Ishikawa (cell line): ENCODE results near the gene SLC27A2.

Experiments used
- CEBPB ChIP-seq: IDR thresholded peaks from 2 replicates; pipeline ENCODE4 v1.6.1; 2012
- EP300 ChIP-seq: IDR thresholded peaks from 2 replicates; pipeline ENCODE4 v1.6.1; 2012; ENCODE audit warnings: borderline replicate concordance
- MAX ChIP-seq: IDR thresholded peaks from 2 replicates; pipeline ENCODE4 v1.6.1; 2012
- RAD21 ChIP-seq: IDR thresholded peaks from 2 replicates; pipeline ENCODE4 v1.6.1; 2012; ENCODE audit warnings: low read depth
- REST ChIP-seq: IDR thresholded peaks from 2 replicates; pipeline ENCODE4 v1.6.1; 2012; ENCODE audit warnings: low read depth, mild to moderate bottlenecking
- TAF1 ChIP-seq: IDR thresholded peaks from 2 replicates; pipeline ENCODE4 v1.6.1; 2012; ENCODE audit warnings: low read depth, mild to moderate bottlenecking
- TEAD4 ChIP-seq: IDR thresholded peaks from 2 replicates; pipeline ENCODE4 v1.6.1; 2012
- USF1 ChIP-seq: IDR thresholded peaks from 2 replicates; pipeline ENCODE4 v1.6.1; 2012
- YY1 ChIP-seq: IDR thresholded peaks from 2 replicates; pipeline ENCODE4 v1.6.1; 2012; ENCODE audit warnings: low read depth

GRCh38 chr15:50163719-50164410, 18.1 kb upstream of the SLC27A2 start:
- TF ChIP-seq EP300: no peak
- no peak for TF ChIP-seq USF1
- no peak for TF ChIP-seq MAX
- no peak for TF ChIP-seq CEBPB
- TF ChIP-seq YY1: no peak
- no peak for TF ChIP-seq TAF1
- no peak for TF ChIP-seq TEAD4
- no peak for TF ChIP-seq REST
- TF ChIP-seq RAD21: no peak
